Measurements from ENCODE around the gene ATG2B.
A peak's percentile ranks its signal among the peaks of the same experiment; 100 is the strongest.
"Not testable (repeated sequence)": the region's sequence is repeated elsewhere in the genome, so short reads cannot be mapped to it uniquely, and the experiment has no call there.

The ATG2B gene

DNA sequence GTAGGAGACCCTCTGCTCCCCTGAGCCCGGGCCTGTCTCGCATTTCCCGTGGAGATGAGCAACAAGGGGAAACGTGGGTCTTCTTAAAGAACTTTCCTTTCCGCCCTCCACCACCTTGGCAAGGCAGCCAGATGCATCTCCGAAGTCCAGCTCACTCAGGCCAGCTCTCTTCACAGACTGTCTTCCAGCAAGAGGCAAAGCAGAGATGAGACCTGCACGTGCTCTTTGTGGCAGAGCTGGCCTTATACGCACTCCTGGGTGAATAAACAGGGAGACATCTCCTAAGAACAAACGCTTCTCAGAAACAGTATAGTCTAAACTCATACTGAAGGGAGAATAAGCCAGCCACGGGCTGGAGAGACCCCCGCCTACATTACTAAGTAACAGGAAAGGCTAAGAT, 108.5 kb downstream of the ATG2B start:
- H3K4me1 ChIP-seq (ENCODE audit: control insufficient read depth, insufficient read depth, low read length, unreplicated experiment) = peaks cover 48% of the 10 kb centered on the region
- H2AFZ ChIP-seq (ENCODE audit: low read length, unreplicated experiment) = no peak overlapping the region
- no peak overlapping the region for H3K4me3 ChIP-seq (ENCODE audit: low read depth, low read length)
- H3K27me3 ChIP-seq (ENCODE audit: insufficient read depth, low read length) = no peaks in the 10 kb centered on the region
- H3K36me3 ChIP-seq (ENCODE audit: insufficient read depth, low read length) = no peaks in the 10 kb centered on the region
- H3K79me2 ChIP-seq (ENCODE audit: control insufficient read depth, insufficient read depth, low read length, unreplicated experiment) = no peaks in the 10 kb centered on the region
- H3K27ac ChIP-seq (ENCODE audit: low read depth, low read length) = no peak overlapping the region; the same call in 1 of the 2 replicates

DNA sequence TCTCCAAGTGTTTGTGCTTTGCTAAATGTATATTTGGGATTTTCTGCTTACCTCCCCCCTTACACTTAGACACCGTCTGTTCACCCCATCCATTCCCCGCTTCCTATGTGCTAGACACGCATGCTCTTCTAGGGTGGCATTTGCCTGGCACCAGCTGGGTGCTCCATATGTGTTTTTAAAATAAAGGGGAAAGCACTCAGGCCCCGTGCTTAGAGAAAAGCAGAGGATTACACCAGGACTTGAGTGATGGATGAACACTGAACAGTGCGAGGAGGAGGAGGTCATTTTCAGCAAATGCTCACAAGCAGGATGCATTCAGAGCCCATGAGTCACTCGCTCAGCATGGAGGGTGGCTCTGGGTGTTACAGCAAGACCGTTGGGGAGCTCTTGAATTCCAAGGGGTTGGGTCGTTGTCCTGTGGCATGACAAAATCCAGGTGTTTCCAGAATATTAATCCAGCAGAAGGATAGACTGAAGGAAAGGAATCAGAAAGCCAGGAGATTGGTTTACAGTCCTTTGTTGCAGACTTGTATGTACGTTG, 110.1 kb downstream of the ATG2B start:
- peak overlapping the region; percentile 45 for H2AFZ ChIP-seq (ENCODE audit: low read length, unreplicated experiment)
- H3K36me3 ChIP-seq (ENCODE audit: insufficient read depth, low read length) = no peaks in the 10 kb centered on the region
- H3K79me2 ChIP-seq (ENCODE audit: control insufficient read depth, insufficient read depth, low read length, unreplicated experiment) = no peaks in the 10 kb centered on the region
- H3K27me3 ChIP-seq (ENCODE audit: insufficient read depth, low read length) = no peaks in the 10 kb centered on the region
- peak overlapping the region; percentile 46 for H3K27ac ChIP-seq (ENCODE audit: low read depth, low read length)
- peaks cover 63% of the 10 kb centered on the region for H3K4me1 ChIP-seq (ENCODE audit: control insufficient read depth, insufficient read depth, low read length, unreplicated experiment)
- no peak overlapping the region for H3K4me3 ChIP-seq (ENCODE audit: low read depth, low read length)

DNA sequence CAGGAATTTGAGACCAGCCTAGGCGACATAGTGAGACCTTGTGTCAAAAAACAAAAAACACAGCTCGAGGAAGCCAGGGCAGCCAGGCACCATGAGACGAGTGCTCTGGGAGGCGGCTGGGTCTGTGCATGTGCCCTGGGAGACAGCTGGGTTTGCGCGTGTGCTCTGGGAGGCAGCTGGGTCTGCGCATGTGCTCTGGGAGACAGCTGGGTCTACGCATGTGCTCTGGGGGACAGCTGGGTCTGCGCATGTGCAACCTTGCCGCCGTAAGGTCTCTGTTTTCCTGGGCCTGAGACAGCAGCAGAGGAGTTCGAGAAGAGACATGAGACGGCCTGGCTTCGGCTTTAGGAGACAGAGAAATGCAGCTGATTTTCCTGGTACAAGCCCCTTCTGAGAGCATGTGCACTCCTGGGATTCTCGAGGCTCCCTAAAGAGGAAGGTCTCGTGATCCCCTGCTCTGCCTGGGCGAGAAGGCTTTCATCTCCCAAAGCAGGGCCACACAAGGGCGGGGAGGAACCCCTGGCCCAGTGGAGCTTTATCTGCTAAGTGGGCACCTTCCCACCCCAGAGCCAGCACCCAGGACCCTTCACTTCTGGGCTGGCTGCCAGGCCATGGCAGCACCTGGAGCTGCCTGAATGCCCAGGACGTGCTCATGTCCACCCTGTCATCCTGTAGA, 110.7 kb downstream of the ATG2B start:
- Histone ChIP-seq H3K79me2 (ENCODE audit: control insufficient read depth, insufficient read depth, low read length, unreplicated experiment) (no peaks in the 10 kb centered on the region), H3K36me3 (ENCODE audit: insufficient read depth, low read length) (no peaks in the 10 kb centered on the region), H3K4me1 (ENCODE audit: control insufficient read depth, insufficient read depth, low read length, unreplicated experiment) (peaks cover 64% of the 10 kb centered on the region), H2AFZ (ENCODE audit: low read length, unreplicated experiment) (peak overlapping the region; percentile 45), H3K27ac (ENCODE audit: low read depth, low read length) (peak overlapping the region; percentile 46), H3K27me3 (ENCODE audit: insufficient read depth, low read length) (no peaks in the 10 kb centered on the region), H3K4me3 (ENCODE audit: low read depth, low read length) (no peak overlapping the region)

DNA sequence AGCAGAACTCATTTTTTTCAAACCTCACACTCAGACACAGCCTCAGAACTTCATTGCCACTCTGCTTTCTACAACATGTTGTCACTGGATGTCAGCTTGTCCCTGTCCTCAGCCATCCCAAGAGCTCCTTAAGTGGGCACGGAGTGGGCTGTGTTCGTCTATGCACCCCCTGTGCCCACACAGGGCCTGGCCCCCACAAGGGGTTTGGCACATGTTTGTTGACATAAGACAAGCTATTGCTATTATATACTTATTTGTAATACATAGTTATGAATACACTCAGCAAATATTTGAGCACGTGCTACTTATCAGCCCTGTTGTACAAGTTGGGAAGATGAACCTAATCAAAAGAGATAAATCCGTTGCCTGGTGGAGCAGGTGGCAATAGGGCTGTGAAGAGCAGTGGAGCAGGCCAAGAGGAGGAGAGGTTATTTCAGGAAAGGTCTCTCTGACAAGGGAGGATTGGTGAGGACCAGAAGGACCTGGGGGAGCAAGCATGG, 111.4 kb downstream of the ATG2B start:
- Histone ChIP-seq H3K4me1 (ENCODE audit: control insufficient read depth, insufficient read depth, low read length, unreplicated experiment) (peaks cover 70% of the 10 kb centered on the region), H3K36me3 (ENCODE audit: insufficient read depth, low read length) (no peaks in the 10 kb centered on the region), H3K4me3 (ENCODE audit: low read depth, low read length) (no peak overlapping the region), H2AFZ (ENCODE audit: low read length, unreplicated experiment) (no peak overlapping the region), H3K27ac (ENCODE audit: low read depth, low read length) (0 out of 2 replicates have a peak overlapping the region, but pooled peaks have one; percentile 12), H3K79me2 (ENCODE audit: control insufficient read depth, insufficient read depth, low read length, unreplicated experiment) (no peaks in the 10 kb centered on the region), H3K27me3 (ENCODE audit: insufficient read depth, low read length) (no peaks in the 10 kb centered on the region)

DNA sequence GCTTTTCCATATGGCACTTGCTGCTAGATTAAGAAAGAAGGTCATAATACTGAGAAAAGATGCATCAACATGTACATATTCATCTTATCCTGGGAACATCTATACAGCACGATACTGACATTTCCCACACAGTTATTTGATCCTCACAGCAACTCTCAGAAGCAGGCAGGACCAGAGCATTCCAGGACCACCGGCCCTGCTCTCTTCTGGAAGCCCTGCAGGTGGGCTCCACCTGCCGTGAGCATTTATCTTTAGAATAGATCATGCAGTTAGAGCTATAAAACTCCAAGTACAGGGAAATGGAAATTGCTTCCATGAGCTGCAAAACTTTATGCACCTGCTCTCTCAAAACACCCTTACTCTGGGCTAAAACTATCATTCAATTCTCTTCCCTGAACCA, 112.7 kb downstream of the ATG2B start:
- no peak overlapping the region for H3K4me3 ChIP-seq (ENCODE audit: low read depth, low read length)
- H3K79me2 ChIP-seq (ENCODE audit: control insufficient read depth, insufficient read depth, low read length, unreplicated experiment) = no peaks in the 10 kb centered on the region
- no peak overlapping the region for H2AFZ ChIP-seq (ENCODE audit: low read length, unreplicated experiment)
- H3K36me3 ChIP-seq (ENCODE audit: insufficient read depth, low read length) = no peaks in the 10 kb centered on the region
- H3K27ac ChIP-seq (ENCODE audit: low read depth, low read length) = no peak overlapping the region
- H3K4me1 ChIP-seq (ENCODE audit: control insufficient read depth, insufficient read depth, low read length, unreplicated experiment) = peaks cover 67% of the 10 kb centered on the region
- H3K27me3 ChIP-seq (ENCODE audit: insufficient read depth, low read length) = no peaks in the 10 kb centered on the region

DNA sequence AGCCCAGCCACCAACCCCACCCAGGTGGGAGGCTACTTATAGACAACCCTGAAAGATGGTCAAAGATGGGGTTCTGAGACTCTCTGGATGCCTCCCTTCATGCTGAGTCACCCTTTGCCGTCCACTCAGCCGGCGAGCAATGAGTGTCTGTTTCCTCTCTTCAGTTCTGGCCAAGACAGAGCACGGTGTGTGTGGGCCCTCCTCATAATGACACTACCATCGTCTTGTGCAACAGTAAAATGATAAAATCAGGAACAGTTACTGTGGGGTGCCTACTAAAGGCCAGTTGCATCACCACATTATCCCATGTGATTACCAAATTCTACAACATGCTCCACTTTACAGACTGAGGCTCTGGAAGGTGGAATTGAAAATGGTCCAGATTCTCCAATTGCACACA, 114.1 kb downstream of the ATG2B start:
- Histone ChIP-seq H3K27me3 (ENCODE audit: insufficient read depth, low read length) (no peaks in the 10 kb centered on the region), H3K79me2 (ENCODE audit: control insufficient read depth, insufficient read depth, low read length, unreplicated experiment) (no peaks in the 10 kb centered on the region), H3K4me3 (ENCODE audit: low read depth, low read length) (no peak overlapping the region), H3K36me3 (ENCODE audit: insufficient read depth, low read length) (no peaks in the 10 kb centered on the region), H3K27ac (ENCODE audit: low read depth, low read length) (peak overlapping the region; percentile 71), H3K4me1 (ENCODE audit: control insufficient read depth, insufficient read depth, low read length, unreplicated experiment) (peaks cover 60% of the 10 kb centered on the region), H2AFZ (ENCODE audit: low read length, unreplicated experiment) (no peak overlapping the region)

DNA sequence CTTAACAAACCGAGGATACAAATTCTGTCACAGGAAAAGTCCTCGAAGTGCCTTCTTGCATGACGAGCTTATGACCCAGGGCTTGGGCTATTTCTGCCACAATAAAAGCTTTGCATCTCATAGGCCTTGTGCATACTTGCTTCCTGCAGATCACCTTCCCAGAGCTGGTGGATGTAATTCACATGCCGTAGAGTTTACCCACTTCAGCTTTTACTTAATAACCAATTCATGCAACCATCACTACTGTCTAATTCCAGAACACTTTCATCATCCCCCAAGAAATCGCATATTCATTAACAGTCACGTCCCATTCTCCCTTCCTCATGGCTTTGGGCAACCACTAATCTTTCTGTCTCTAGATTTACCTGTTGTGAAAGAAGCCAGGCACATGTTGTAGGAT, 116.1 kb downstream of the ATG2B start:
- Histone ChIP-seq H3K4me1 (ENCODE audit: control insufficient read depth, insufficient read depth, low read length, unreplicated experiment) (peaks cover 41% of the 10 kb centered on the region), H2AFZ (ENCODE audit: low read length, unreplicated experiment) (no peak overlapping the region), H3K4me3 (ENCODE audit: low read depth, low read length) (no peak overlapping the region), H3K27ac (ENCODE audit: low read depth, low read length) (peak overlapping the region; percentile 56), H3K27me3 (ENCODE audit: insufficient read depth, low read length) (no peaks in the 10 kb centered on the region), H3K79me2 (ENCODE audit: control insufficient read depth, insufficient read depth, low read length, unreplicated experiment) (no peaks in the 10 kb centered on the region), H3K36me3 (ENCODE audit: insufficient read depth, low read length) (peaks cover 1% of the 10 kb centered on the region; the same call in 1 of the 2 replicates)

DNA sequence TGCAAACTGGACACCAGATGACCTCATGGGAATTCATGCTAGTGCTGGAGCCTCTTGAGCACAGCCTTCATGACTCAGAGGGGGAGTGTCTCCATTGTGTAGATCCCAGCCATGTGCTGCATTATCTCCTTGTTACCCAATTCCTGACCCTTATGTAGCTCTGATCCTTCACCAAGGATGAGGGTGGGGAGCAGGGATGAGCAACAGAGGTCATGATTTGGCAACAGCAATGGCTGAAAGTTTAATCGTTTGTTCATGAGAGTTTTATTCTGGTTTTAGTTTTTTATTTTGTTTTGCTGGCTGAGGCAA, 116.6 kb downstream of the ATG2B start:
- H3K79me2 ChIP-seq (ENCODE audit: control insufficient read depth, insufficient read depth, low read length, unreplicated experiment) = no peaks in the 10 kb centered on the region
- H2AFZ ChIP-seq (ENCODE audit: low read length, unreplicated experiment) = no peak overlapping the region
- peaks cover 36% of the 10 kb centered on the region for H3K4me1 ChIP-seq (ENCODE audit: control insufficient read depth, insufficient read depth, low read length, unreplicated experiment)
- no peaks in the 10 kb centered on the region for H3K27me3 ChIP-seq (ENCODE audit: insufficient read depth, low read length)
- H3K4me3 ChIP-seq (ENCODE audit: low read depth, low read length) = no peak overlapping the region
- peaks cover 4% of the 10 kb centered on the region; the same call in 1 of the 2 replicates for H3K36me3 ChIP-seq (ENCODE audit: insufficient read depth, low read length)
- peak overlapping the region; percentile 56 for H3K27ac ChIP-seq (ENCODE audit: low read depth, low read length)

DNA sequence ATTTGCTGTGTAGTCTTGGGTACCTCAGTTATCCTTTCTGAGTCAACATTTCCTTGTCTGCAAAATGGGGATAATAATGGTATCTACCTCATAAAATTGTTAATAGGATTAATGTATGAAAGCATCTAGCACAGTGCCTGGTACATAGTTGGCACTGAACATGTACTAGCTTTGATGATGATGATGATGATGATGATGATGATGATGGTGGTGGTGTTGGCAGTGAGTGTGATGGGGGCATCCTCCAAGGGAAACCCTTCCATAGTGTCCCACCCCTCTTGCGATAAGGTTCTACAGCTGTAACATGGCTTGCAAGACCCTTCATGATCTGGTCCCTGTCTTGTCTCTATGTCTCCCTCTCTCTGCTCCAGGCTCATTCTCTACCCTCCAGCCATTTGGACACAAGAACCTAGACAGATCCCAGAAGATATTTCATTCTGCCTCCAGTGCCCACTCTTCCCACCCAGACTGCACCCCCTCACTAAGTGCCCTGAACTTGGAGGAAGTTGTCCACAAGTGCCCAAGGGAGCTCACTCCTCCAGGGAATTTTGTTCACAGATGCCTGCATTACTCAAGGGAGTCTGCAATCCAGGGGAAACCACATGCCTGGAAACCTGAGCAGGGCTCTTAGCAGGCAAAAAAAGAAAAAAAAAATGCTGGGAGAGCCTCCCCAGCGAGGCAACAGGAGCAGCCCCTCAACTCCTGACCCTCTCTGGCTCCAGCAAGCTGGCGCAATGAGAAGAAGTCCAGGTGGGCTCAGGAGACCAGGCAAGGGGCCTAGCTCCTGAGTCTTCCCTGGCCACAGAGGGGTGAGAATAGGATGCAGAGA, 117.2 kb downstream of the ATG2B start:
- Histone ChIP-seq H2AFZ (ENCODE audit: low read length, unreplicated experiment) (no peak overlapping the region), H3K36me3 (ENCODE audit: insufficient read depth, low read length) (peaks cover 4% of the 10 kb centered on the region; the same call in 1 of the 2 replicates), H3K27me3 (ENCODE audit: insufficient read depth, low read length) (no peaks in the 10 kb centered on the region), H3K79me2 (ENCODE audit: control insufficient read depth, insufficient read depth, low read length, unreplicated experiment) (no peaks in the 10 kb centered on the region), H3K4me3 (ENCODE audit: low read depth, low read length) (no peak overlapping the region), H3K4me1 (ENCODE audit: control insufficient read depth, insufficient read depth, low read length, unreplicated experiment) (peaks cover 34% of the 10 kb centered on the region), H3K27ac (ENCODE audit: low read depth, low read length) (peak overlapping the region; percentile 56)

DNA sequence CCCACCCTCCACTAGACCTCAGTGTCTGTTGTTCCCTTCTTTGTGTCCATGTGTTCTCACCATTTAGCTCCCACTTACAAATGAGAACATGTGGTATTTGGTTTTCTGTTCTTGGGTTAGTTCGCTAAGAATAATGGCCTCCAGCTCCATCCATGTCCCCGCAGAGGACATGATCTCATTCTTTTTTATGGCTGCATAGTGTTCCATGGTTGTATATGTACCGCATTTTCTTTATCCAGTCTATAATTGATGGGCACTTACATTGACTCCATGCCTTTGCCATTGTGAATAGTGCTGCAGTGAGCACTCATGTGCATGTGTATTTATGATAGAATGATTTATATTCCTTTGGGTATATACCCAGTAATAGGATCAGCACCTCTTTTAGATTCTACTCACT, 118.1 kb downstream of the ATG2B start:
- peaks cover 34% of the 10 kb centered on the region for H3K4me1 ChIP-seq (ENCODE audit: control insufficient read depth, insufficient read depth, low read length, unreplicated experiment)
- H3K27ac ChIP-seq (ENCODE audit: low read depth, low read length); H3K79me2 ChIP-seq (ENCODE audit: control insufficient read depth, insufficient read depth, low read length, unreplicated experiment); H3K27me3 ChIP-seq (ENCODE audit: insufficient read depth, low read length); H3K4me3 ChIP-seq (ENCODE audit: low read depth, low read length); H2AFZ ChIP-seq (ENCODE audit: low read length, unreplicated experiment); H3K36me3 ChIP-seq (ENCODE audit: insufficient read depth, low read length): not testable (repeated sequence)
